ENCODE measurements around the gene TNFAIP8.

TNFAIP8 gene

GRCh38 chr5:119313658-119314605, 41.9 kb upstream of the TNFAIP8 start:
- H3K4me3 ChIP-seq (ENCODE audit: low read depth, low read length) = no peak overlapping the region
- DNase-seq (ENCODE audit: low read depth) = no peak
- no peak for TF ChIP-seq CTCF (IDR thresholded peaks at IDR 0.05; ENCODE audit: insufficient read depth, low read depth, low read length, missing control alignments)

- peak; percentile 43 for TF ChIP-seq CTCF (IDR thresholded peaks at IDR 0.05; ENCODE audit: insufficient read depth, low read depth, low read length, missing control alignments)
- DNase-seq (ENCODE audit: low read depth) = peak; percentile 85
- no peak overlapping the region for H3K4me3 ChIP-seq (ENCODE audit: low read depth, low read length)
These were observed 40.3 kb upstream of the TNFAIP8 start for GRCh38 chr5:119315516-119315949.

DNA sequence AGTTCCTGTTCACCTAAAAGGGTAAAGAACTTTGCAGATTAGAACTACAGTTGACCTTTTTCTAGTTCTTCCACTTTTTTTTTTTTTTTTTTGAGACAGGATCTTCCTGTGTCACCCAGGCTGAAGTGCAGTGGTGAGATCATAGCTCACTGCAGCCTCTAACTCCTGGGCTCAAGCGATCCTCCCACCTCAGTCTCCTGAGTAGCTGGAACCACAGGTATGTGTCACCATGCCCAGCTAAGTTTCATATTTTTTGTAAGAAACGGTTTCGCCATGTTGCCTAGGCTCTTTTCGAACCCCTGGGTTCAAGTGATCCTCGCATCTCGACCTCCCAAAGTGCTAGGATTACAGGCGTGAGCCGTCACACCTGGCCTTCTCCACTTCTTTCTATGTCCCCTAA, 39.7 kb upstream of the TNFAIP8 start:
- DNase-seq (ENCODE audit: low read depth) = no peak
- TF ChIP-seq CTCF (IDR thresholded peaks at IDR 0.05; ENCODE audit: insufficient read depth, low read depth, low read length, missing control alignments) = no peak

DNA sequence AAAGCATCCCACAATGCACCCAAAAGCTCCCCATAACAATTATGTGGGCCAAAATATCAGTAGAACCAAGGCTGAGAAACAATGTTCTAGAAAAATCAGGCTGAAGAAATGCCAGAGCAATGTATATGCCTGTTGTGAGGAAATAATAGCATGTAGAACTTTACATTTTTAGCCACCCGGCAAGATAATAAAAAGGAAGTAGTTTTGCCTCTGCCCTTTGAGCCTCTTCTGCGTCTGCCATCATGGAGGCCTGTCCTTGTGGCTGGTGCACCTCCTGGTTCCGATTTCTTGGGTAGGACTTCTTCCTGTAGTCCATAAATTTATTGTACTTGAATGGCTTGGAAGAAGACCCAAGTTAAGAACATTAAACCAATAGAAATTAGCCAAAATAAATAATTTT, 38.9 kb upstream of the TNFAIP8 start:
- no peak for DNase-seq (ENCODE audit: low read depth)
- H3K4me3 ChIP-seq (ENCODE audit: low read depth, low read length) = no peak overlapping the region
- TF ChIP-seq CTCF (IDR thresholded peaks at IDR 0.05; ENCODE audit: insufficient read depth, low read depth, low read length, missing control alignments) = no peak

More for the DNA sequence above, 39.7 kb upstream of the TNFAIP8 start:
- no peak overlapping the region for H3K4me3 ChIP-seq (ENCODE audit: low read depth, low read length)

DNA sequence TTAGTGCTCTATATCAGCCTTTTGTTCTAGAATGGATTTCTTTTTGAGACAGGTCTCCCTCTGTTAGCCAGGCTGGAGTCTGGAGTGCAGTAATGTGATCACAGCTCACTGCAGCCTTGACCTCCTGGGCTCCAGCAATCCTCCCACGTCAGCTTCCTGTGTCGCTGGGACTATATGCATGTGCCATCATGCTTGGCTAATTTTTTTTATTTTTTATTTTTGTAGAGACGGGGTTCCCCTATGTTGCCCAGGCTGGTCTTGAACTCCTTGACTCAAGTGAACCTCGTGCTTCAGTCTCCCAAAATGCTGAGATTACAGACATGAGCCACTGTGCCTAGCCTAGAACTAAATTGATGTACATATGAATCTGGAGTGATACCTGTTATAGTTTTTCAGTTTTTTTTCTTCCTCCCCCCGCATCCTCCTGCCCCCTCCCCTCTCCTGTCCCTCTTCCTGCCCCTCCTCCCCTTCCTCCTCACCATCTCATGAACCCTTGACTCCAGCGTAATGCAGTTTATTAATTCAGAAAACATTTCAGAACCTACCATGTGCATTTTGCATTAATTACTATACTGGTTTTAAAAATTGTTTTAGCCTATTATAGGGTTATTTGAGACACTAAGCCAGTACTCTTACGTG, 37.4 kb upstream of the TNFAIP8 start:
- H3K4me3 ChIP-seq (ENCODE audit: low read depth, low read length) = no peak overlapping the region; the same call in 1 of the 2 replicates
- no peak for TF ChIP-seq CTCF (IDR thresholded peaks at IDR 0.05; ENCODE audit: insufficient read depth, low read depth, low read length, missing control alignments)
- DNase-seq (ENCODE audit: low read depth) = peak; percentile 73

GRCh38 chr5:119319401-119319800, 36.4 kb upstream of the TNFAIP8 start:
- TF ChIP-seq CTCF (IDR thresholded peaks at IDR 0.05; ENCODE audit: insufficient read depth, low read depth, low read length, missing control alignments) = no peak
- no peak overlapping the region for H3K4me3 ChIP-seq (ENCODE audit: low read depth, low read length)
- no peak for DNase-seq (ENCODE audit: low read depth)
